GM06990 (cell line): Measurements from ENCODE around the gene TMEM161A.
"Not testable (repeated sequence)": the region's sequence is repeated elsewhere in the genome, so short reads cannot be mapped to it uniquely, and the experiment has no call there.

Source experiments
- DNase-seq: peaks from one replicate; pipeline ENCODE4 v3.0.0-alpha.2; 2011; ENCODE audit not compliant: insufficient read length; ENCODE audit errors: extremely low read depth
- H3K27me3 ChIP-seq: replicated peaks from 2 replicates; pipeline ENCODE4 v1.6.0; 2011; ENCODE audit warnings: low read length; ENCODE audit not compliant: control insufficient read depth, insufficient read depth
- H3K36me3 ChIP-seq: 2 replicates; pipeline ENCODE4 v1.5.1; 2011; ENCODE audit warnings: low read length; ENCODE audit not compliant: control insufficient read depth, insufficient read depth
- H3K4me3 ChIP-seq: replicated peaks from 2 replicates; pipeline ENCODE4 v1.5.1; 2011; ENCODE audit warnings: low read depth, mild to moderate bottlenecking, control low read depth, low read length
- TF ChIP-seq, protein P1 (sequence below): IDR thresholded peaks from 2 replicates; pipeline ENCODE4 v1.5.1; 2011; ENCODE audit warnings: low read length, control low read depth, mild to moderate bottlenecking, inconsistent platforms; ENCODE audit not compliant: insufficient read depth, poor library complexity, severe bottlenecking

Gene TMEM161A

DNA sequence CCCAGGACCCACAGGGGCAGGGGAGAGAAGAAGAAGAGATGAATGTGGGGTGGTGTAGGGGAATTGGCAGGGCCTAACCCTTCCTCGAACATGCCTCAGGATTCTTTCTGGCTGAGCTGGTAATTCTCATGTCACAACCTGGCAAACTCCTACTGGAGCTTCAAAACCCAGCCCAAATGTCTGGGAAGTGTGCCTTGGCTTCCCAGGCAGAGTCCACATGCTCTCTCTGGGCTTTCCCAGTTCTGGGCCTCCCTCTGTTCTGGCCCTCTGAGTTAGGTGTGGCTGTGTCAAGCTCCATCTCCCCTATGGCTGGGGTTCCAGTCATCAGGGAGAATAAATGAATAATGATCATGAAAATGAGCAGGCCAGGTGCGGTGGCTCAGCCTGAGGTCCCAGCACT is 11.2 kb upstream of the TMEM161A start:
- H3K27me3 ChIP-seq = no peaks in the 10 kb centered on the region
- no peak for DNase-seq
- peaks cover 13% of the 10 kb centered on the region for H3K36me3 ChIP-seq
- TF ChIP-seq, protein P1, sequence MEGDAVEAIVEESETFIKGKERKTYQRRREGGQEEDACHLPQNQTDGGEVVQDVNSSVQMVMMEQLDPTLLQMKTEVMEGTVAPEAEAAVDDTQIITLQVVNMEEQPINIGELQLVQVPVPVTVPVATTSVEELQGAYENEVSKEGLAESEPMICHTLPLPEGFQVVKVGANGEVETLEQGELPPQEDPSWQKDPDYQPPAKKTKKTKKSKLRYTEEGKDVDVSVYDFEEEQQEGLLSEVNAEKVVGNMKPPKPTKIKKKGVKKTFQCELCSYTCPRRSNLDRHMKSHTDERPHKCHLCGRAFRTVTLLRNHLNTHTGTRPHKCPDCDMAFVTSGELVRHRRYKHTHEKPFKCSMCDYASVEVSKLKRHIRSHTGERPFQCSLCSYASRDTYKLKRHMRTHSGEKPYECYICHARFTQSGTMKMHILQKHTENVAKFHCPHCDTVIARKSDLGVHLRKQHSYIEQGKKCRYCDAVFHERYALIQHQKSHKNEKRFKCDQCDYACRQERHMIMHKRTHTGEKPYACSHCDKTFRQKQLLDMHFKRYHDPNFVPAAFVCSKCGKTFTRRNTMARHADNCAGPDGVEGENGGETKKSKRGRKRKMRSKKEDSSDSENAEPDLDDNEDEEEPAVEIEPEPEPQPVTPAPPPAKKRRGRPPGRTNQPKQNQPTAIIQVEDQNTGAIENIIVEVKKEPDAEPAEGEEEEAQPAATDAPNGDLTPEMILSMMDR = no peak
- H3K4me3 ChIP-seq = no peak overlapping the region

DNA sequence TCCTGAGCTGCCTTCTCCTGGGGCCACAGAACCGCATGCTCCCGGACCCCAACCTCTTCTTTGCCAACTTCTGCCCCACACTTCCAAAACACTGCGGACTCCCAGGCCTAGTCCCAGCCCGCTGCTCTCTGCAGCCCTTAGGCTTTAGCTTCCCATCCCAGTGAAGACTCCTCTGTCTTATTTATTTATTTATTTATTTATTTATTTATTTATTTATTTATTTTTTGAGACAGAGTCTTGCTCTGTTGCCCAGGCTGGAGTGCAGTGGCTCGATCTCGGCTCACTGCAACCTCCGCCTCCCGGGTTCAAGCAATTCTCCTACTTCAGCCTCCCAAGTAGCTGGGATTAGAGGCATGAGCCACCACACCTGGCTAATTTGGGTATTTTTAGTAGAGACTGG is 10.2 kb upstream of the TMEM161A start:
- H3K4me3 ChIP-seq, DNase-seq, H3K27me3 ChIP-seq: not testable (repeated sequence)
- peaks cover 13% of the 10 kb centered on the region for H3K36me3 ChIP-seq

DNA sequence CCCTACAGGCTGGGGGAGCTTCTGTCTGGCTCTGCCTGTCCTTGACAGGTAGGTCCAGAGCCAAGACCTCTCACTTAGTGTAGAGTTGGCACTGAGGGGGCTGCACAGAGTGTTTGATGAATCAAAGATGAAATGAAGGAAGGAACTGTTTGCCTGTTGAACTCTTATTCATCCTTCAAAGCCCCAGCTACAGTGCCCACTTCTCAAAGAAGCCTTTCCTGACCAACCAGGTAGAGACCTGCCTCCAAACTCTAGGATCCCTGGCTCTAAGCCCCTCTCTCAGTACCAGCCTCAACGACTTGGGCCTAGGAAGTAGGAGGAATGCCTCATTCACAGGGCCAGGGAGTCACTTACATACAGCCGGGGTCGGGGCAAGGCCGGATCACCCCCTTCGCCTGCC is 9.1 kb upstream of the TMEM161A start:
- TF ChIP-seq, protein P1 = no peak
- DNase-seq = no peak
- Histone ChIP-seq H3K36me3 (peaks cover 13% of the 10 kb centered on the region), H3K27me3 (no peaks in the 10 kb centered on the region), H3K4me3 (no peak overlapping the region)

DNA sequence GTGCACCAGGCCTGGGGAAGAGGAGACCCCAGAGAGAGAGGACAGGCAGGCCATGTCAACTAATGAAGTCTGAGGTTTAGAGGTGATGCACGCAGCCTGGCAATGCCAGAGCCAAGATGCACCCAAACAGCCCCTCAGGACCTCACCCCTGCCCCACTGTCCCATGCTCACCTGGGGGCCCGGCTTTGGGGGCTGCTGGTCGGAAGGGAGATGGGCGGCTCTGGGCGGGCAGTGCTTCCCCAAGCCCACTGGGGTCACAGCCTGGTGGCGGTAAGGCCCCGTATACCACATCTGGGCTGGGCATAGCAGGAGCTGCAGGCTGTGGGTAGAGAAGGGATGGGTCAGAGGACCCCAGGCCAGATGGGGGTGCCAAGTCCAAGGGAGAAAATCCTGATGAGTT is 8.6 kb upstream of the TMEM161A start:
- no peak overlapping the region for H3K4me3 ChIP-seq
- TF ChIP-seq, protein P1 = no peak
- peaks cover 13% of the 10 kb centered on the region for H3K36me3 ChIP-seq
- DNase-seq = no peak
- no peaks in the 10 kb centered on the region for H3K27me3 ChIP-seq

DNA sequence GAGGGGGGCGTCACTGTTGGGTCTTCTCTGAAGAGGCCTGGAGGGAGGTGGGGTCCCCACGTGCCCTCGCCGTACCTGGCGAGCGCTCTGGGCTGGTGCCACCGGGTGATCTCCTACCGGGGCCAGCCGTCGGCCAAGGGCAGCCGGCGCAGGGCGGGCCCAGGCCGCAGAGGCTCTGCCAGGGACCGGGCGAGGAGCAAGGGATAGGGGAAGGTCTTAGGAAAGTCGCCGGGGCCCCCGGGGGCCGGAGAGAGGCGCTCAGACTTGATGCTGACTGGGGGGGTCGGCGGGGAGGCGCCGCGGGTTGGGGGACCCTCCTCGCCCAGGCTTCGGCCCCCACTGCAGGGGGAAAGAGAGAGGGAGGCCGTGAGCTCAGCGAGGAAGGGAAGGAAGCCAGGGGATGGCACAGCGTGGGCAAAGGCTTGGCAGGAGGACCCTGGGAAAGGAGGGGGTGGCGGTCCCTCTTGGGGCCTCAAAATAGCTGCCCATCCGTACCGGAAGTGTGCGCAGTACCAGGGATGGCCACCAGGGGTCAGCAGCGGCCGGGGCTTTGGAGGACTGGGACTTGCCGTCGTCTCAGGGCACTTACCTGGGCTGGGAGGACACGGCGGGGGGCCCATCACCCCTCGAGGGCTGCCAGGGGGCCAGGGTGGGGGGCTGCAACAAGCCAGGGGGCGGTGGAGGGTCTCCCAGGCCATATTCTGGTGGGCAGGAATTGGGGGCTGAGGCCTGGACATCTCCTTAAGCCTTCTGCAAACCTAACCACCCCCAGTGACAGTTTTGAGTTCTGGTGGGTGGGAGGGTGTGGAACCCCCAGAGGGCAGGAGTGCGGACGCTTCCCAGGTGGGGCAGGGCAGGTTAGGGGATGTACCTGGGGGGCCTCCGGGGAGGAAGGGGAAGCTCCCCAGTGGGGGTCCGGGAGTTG is 7.7 kb upstream of the TMEM161A start:
- H3K27me3 ChIP-seq = no peaks in the 10 kb centered on the region
- peaks cover 13% of the 10 kb centered on the region for H3K36me3 ChIP-seq
- TF ChIP-seq, protein P1 = peak; percentile 92
- peak; percentile 83 for DNase-seq
- H3K4me3 ChIP-seq = no peak overlapping the region

DNA sequence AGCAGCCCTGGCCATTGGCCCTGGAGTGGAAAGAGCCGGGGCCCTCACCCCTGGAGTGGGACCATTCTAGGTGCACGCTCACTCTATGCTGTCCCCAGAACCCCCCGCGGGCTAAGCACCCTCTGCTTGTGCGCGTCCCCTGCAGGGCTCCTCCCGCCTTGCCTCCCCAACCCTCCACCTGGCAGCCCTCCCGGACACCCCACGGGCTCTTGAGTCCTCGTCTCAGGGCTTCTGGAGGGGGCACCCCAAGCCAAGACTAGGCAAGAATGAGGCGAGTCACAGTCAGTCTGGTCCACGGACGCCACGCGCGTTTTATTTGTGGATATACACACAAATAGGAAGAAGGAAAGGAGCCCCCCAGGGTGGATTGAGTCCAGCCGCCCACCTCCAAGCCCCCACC is 7.0 kb upstream of the TMEM161A start:
- Histone ChIP-seq H3K27me3 (no peaks in the 10 kb centered on the region), H3K4me3 (no peak overlapping the region), H3K36me3 (peaks cover 13% of the 10 kb centered on the region)
- TF ChIP-seq, protein P1 = no peak
- DNase-seq = no peak
